Activated CD4-positive, CD25-positive, alpha-beta regulatory T cell treated with anti-CD3 and anti-CD28 coated beads, Interleukin-2, amount 50 U/mL, for 72 hours (primary cell): ENCODE measurements around the gene TMEM200C.
"Not testable (repeated sequence)": the region's sequence is repeated elsewhere in the genome, so short reads cannot be mapped to it uniquely, and the experiment has no call there.

Experiments
- DNase-seq: peaks from one replicate; pipeline ENCODE4 v3.0.0; 2021

TMEM200C gene

GRCh38 chr18:5891184-5891853 is 4.0 kb downstream of the TMEM200C start:
- no peak for DNase-seq

- no peak for DNase-seq
These were observed 4.8 kb downstream of the TMEM200C start for GRCh38 chr18:5890331-5891183.

- no peak for DNase-seq
These were observed 10.0 kb downstream of the TMEM200C start for GRCh38 chr18:5885361-5885760.

GRCh38 chr18:5884375-5884774 is 10.9 kb downstream of the TMEM200C start:
- DNase-seq, result no peak

- DNase-seq, result no peak
These were observed 15.8 kb downstream of the TMEM200C start for GRCh38 chr18:5879479-5879882.

- no peak for DNase-seq
These were observed 18.4 kb downstream of the TMEM200C start for GRCh38 chr18:5876891-5877290.

GRCh38 chr18:5874336-5874735 is 21.0 kb downstream of the TMEM200C start:
- no peak for DNase-seq

- DNase-seq, result no peak
These were observed 22.4 kb downstream of the TMEM200C start for GRCh38 chr18:5872886-5873285.

- no peak for DNase-seq
These were observed 23.9 kb downstream of the TMEM200C start for GRCh38 chr18:5871426-5871825.

GRCh38 chr18:5868218-5868854 is 27.0 kb downstream of the TMEM200C start:
- DNase-seq, result no peak

GRCh38 chr18:5865521-5865920 is 29.8 kb downstream of the TMEM200C start:
- DNase-seq, result no peak

GRCh38 chr18:5862127-5862526 is 33.2 kb downstream of the TMEM200C start:
- not testable (repeated sequence) for DNase-seq

- no peak for DNase-seq
These were observed 38.1 kb downstream of the TMEM200C start for GRCh38 chr18:5857180-5857579.

GRCh38 chr18:5853253-5853652 is 42.1 kb downstream of the TMEM200C start:
- DNase-seq, result no peak

GRCh38 chr18:5851998-5852397 is 43.3 kb downstream of the TMEM200C start:
- DNase-seq, result no peak

- DNase-seq, result no peak
These were observed 52.7 kb downstream of the TMEM200C start for GRCh38 chr18:5842653-5843052.

- DNase-seq, result no peak
These were observed 53.8 kb downstream of the TMEM200C start for GRCh38 chr18:5841518-5841917.

- no peak for DNase-seq
These were observed 54.8 kb downstream of the TMEM200C start for GRCh38 chr18:5840547-5840946.

- DNase-seq, result no peak
These were observed 55.3 kb downstream of the TMEM200C start for GRCh38 chr18:5840025-5840424.

GRCh38 chr18:5839102-5839501 is 56.2 kb downstream of the TMEM200C start:
- DNase-seq, result no peak
